Fibroblast of villous mesenchyme (primary cell): ENCODE data around the gene CLCN4. TPM values are rescaled to one million over a fixed set of nuclear protein-coding genes. Genes with fewer than 3 reads are reported as not detected.

Source experiments
- DNase-seq: peaks from one replicate; pipeline ENCODE4 v3.0.0-alpha.2; 2010; ENCODE audit warnings: low read depth
- H3K4me3 ChIP-seq: 2 replicates; pipeline ENCODE4 v1.5.1; 2011; ENCODE audit warnings: low read depth, mild to moderate bottlenecking, low read length
- total RNA-seq: library from RNA; depleted of rRNA; stranded (reverse); fragments of >200 nt; gene quantifications from 2 replicates; pipeline ENCODE4 v1.2.3, GENCODE V29; 2012
- TF ChIP-seq, protein P1 (sequence below): IDR thresholded peaks from 2 replicates; pipeline ENCODE4 v1.5.1; 2012; ENCODE audit warnings: low read depth, mild to moderate bottlenecking, low read length; ENCODE audit not compliant: insufficient read depth

Gene CLCN4
- total RNA-seq, 1 donor = 1.3 TPM

DNA sequence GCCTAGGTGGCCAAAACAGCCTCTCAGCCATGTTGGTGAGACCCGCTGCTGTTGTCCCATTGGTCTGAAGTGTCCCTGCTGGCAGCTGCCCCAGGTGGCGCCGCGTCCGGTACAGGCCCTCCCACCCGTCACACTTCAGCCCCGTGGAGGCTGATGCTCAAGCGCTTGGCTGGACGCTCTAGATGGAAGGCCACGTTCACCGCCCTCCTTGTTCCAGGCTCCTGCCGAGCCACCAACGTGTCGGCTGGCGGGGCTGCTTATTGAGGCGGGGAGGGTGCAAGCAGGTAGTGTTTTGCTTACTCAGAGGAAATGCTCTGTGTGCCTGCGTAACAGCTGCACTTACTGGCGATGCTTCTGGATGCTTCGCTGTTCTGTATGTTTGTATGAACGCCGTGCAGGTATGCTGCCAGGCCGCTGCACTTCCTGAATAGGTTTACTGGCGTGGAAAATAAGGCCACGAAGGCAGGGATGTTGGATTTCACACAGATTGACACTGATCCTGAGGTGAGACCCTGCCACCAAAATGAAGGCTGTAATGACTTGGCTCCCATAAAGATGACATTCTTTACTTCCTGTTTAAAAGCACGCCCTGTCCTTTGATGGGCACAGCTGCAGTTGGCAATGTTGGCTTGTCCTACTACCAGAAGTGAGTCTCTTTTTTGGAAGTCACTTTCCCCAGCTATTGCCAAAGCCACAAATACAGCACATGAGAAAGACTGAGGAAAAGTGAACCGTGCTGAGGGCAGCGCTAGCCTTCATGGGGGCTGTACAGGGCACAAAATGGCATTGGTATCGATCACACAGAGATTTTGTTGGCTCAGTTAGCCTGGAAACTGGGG lies 21.0 kb upstream of the CLCN4 start:
- no peak overlapping the region for H3K4me3 ChIP-seq
- DNase-seq = no peak
- TF ChIP-seq, protein P1, sequence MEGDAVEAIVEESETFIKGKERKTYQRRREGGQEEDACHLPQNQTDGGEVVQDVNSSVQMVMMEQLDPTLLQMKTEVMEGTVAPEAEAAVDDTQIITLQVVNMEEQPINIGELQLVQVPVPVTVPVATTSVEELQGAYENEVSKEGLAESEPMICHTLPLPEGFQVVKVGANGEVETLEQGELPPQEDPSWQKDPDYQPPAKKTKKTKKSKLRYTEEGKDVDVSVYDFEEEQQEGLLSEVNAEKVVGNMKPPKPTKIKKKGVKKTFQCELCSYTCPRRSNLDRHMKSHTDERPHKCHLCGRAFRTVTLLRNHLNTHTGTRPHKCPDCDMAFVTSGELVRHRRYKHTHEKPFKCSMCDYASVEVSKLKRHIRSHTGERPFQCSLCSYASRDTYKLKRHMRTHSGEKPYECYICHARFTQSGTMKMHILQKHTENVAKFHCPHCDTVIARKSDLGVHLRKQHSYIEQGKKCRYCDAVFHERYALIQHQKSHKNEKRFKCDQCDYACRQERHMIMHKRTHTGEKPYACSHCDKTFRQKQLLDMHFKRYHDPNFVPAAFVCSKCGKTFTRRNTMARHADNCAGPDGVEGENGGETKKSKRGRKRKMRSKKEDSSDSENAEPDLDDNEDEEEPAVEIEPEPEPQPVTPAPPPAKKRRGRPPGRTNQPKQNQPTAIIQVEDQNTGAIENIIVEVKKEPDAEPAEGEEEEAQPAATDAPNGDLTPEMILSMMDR = no peak

DNA sequence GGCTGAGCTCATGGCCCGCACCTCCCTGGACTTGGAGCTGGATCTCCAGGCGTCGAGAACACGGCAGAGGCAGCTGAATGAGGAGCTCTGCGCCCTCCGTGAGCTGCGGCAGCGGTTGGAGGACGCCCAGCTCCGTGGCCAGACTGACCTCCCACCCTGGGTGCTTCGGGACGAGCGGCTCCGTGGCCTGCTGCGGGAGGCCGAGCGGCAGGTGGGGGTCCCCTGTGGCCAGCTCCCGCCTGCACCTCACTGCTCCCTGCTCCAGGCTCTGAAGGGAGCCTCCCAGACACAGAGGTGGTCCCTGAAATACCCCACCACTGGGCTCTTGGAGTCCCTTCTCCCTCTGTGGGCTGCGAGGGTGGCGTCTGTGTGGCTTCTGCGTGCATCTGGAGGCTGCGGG lies 18.0 kb upstream of the CLCN4 start:
- no peak for DNase-seq
- no peak overlapping the region for H3K4me3 ChIP-seq
- TF ChIP-seq, protein P1 = no peak

DNA sequence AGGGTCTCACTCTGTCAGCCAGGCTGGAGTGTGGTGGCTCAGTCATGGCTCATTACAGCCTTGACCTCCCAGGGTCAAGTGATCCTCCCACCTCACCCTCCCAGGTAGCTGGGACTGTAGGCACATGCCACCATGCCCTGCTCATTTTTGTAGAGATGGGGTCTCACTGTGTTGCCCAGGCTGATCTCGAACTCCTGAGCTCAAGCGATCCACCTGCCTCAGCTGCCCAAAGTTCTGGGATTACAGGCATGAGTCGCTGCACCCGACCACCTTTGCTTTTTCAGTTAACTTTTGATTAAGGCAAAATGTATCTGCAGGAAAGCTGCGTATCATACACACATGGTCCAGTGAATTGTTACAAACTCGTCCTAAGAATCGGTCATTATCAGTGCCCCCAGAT lies 16.5 kb upstream of the CLCN4 start:
- DNase-seq = no peak
- no peak overlapping the region for H3K4me3 ChIP-seq
- TF ChIP-seq, protein P1 = no peak

DNA sequence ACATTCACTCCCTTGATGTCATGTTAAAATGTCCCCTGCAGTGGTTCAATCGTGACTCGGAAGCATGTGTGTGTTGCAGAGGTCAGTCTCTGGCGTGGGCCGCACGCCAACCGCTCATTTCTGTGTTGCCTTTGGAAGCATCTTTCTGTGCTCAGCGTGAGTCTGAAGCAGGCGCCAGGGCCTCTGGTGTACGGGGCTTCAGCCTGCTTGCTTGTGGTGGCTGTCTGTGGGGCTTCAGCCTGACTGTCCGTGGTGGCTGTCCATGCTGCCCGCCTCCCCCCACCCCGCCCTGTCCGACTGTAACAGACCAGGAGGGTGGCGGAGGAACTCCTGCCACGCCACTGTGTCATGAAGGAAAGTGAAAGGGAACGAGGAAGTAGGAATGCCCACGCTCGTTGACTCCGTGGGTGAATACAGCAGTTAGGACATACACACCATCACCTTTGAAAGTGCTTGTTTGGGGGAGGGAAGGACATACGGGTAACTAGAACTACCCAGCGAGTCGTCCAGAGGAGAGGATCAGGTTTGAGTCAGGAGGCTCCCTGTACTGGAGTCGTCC lies 14.7 kb upstream of the CLCN4 start:
- H3K4me3 ChIP-seq = no peak overlapping the region
- TF ChIP-seq, protein P1 = no peak
- DNase-seq = no peak

DNA sequence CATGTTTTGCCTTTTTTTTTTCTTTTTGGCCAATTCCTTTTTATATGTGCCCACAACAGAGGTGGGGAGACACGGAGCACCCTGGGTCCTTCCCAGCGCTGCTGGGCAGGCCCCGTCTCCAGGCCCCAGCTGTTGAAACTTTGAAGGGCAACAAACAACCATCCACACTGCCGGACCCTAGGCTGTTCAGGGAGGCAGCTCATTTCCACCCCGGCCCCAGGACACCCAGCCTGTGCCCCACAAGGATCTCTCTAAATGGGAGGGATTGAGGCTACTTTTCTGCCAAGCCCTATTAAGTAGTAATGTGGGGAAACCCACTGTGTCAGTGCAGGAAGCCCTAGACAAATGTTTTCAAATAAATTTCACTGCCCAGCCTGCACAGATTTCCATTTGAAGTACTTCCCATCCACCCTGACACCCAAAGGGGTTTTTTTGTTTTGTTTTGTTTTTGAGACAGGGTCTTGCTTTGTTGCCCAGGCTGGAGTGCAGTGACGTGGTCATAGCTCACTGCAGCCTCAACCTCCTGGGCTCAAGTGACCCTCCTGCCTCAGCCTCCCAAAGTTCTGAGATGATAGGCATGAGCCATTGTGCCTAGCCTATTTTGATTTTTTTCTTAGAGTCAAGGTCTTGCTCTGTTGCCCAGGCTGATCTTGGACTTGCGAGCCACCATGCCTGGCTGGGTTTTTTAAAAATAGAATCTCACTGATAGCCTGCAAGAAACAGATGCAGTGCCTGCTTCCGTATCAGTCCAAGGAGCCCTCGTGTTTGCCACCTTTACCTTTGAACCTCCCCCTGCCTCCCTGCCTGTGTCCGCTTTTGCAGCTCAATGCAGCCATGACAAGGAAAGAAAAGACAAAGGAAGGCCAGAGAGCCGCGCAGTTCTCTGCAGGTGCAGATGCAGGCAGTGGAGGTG lies 13.4 kb upstream of the CLCN4 start:
- no peak overlapping the region for H3K4me3 ChIP-seq
- DNase-seq = no peak
- TF ChIP-seq, protein P1 = no peak

DNA sequence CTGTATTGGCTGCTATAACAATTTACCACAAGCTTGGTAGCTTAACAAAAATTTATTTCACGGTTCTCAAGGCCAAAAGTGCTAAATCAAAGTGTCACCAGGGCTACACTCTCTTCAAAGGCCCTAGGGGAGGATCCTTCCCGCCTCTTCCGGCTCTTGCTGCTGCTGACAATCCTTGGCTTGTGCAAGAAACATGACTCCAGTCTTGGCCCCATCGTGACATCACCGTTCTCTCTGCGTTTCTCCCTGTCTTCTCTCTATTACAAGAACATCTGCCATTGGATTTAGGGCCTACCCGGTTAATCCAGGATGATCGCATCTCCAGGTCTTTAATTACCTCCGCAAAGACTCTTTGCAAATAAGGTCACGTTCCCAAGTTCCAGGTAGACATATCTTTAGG lies 10.4 kb upstream of the CLCN4 start:
- TF ChIP-seq, protein P1 = no peak
- H3K4me3 ChIP-seq = no peak overlapping the region
- DNase-seq = no peak
